HL-60 (cell line): ENCODE measurements around the gene SHROOM4.
A peak's percentile ranks its signal among the peaks of the same experiment; 100 is the strongest.

Source experiments
- DNase-seq, 2 experiments: peaks; one replicate each; pipeline ENCODE4 v3.0.0-alpha.2; 2010 to 2020; ENCODE audit warnings: low read depth in 1 of 2, low spot score in 1 of 2
- H3K27ac ChIP-seq: fragments of 250-450 bp; sonication (Bioruptor Pico); replicated peaks from 2 replicates; pipeline ENCODE4 v1.5.1; 2020; ENCODE audit warnings: mild to moderate bottlenecking, moderate library complexity
- H3K27me3 ChIP-seq: fragments of 250-450 bp; sonication (Bioruptor Pico); 2 replicates; pipeline ENCODE4 v1.5.1; 2021; ENCODE audit warnings: mild to moderate bottlenecking, moderate library complexity; ENCODE audit not compliant: insufficient read depth, poor library complexity, severe bottlenecking
- H3K4me3 ChIP-seq: replicated peaks from 2 replicates; pipeline ENCODE4 v1.5.1; 2011; ENCODE audit warnings: mild to moderate bottlenecking, control low read depth, low read length; ENCODE audit not compliant: insufficient read depth
- CTCF ChIP-seq: IDR thresholded peaks from one replicate; pipeline ENCODE4 v1.5.1; 2011; ENCODE audit warnings: low read length, control low read depth, inconsistent platforms; ENCODE audit not compliant: insufficient read depth
- GABPA ChIP-seq: IDR thresholded peaks from 2 replicates; pipeline ENCODE4 v1.6.1; 2012; ENCODE audit warnings: low read depth
- POLR2AphosphoS5 ChIP-seq: IDR thresholded peaks from 2 replicates; pipeline ENCODE4 v1.6.1; 2012; ENCODE audit warnings: low read depth
- REST ChIP-seq: IDR thresholded peaks from 2 replicates; pipeline ENCODE4 v1.6.1; 2012; ENCODE audit warnings: low read depth; ENCODE audit not compliant: insufficient replicate concordance
- SPI1 ChIP-seq: IDR thresholded peaks from 2 replicates; pipeline ENCODE4 v1.6.1; 2012; ENCODE audit warnings: low read depth, mild to moderate bottlenecking, borderline replicate concordance

SHROOM4 gene

GRCh38 chrX:50579955-50580354, 234.0 kb downstream of the SHROOM4 start:
- DNase-seq: peak; percentile 8 to 56
- TF ChIP-seq SPI1: no peak
- TF ChIP-seq CTCF: peak; percentile 11
- H3K27ac ChIP-seq: no peak overlapping the region
- H3K27me3 ChIP-seq: no peaks in the 10 kb centered on the region
- H3K4me3 ChIP-seq: no peak overlapping the region

GRCh38 chrX:50577326-50577725, 236.7 kb downstream of the SHROOM4 start:
- no peak overlapping the region for H3K27ac ChIP-seq
- H3K4me3 ChIP-seq: no peak overlapping the region
- H3K27me3 ChIP-seq: no peaks in the 10 kb centered on the region
- TF ChIP-seq POLR2AphosphoS5 (no peak), CTCF (no peak)
- DNase-seq: no peak

GRCh38 chrX:50567636-50568035, 246.4 kb downstream of the SHROOM4 start:
- no peak for DNase-seq
- no peaks in the 10 kb centered on the region for H3K27me3 ChIP-seq
- no peak overlapping the region for H3K27ac ChIP-seq

GRCh38 chrX:50565718-50566117, 248.3 kb downstream of the SHROOM4 start:
- TF ChIP-seq CTCF: no peak
- TF ChIP-seq POLR2AphosphoS5: no peak
- no peak for TF ChIP-seq REST
- TF ChIP-seq SPI1: no peak
- TF ChIP-seq GABPA: no peak
- Histone ChIP-seq H3K4me3 (no peak overlapping the region), H3K27ac (no peak overlapping the region), H3K27me3 (no peaks in the 10 kb centered on the region)
- DNase-seq: no peak

More at GRCh38 chrX:50567636-50568035, 246.4 kb downstream of the SHROOM4 start:
- no peak for TF ChIP-seq SPI1
- no peak for TF ChIP-seq GABPA
- no peak for TF ChIP-seq REST
- no peak for TF ChIP-seq CTCF
- TF ChIP-seq POLR2AphosphoS5: no peak
- no peak overlapping the region for H3K4me3 ChIP-seq
